AG04450 (cell line): Measurements from ENCODE around the gene ATP5MC3. TPM values are rescaled to one million over a fixed set of nuclear protein-coding genes. Genes with fewer than 3 reads are reported as not detected.

Source experiments
- CTCF ChIA-PET: fragments of 300-600, 350-600 bp; formaldehyde crosslinking; extraction: SDS; loops from one replicate; lab custom pipeline; 2022; ENCODE audit warnings: antibody characterized with exemption, inconsistent platforms; lab: Charles Lee
- POLR2A ChIA-PET: fragments of 350-600 bp; formaldehyde crosslinking; extraction: SDS; loops from one replicate; lab custom pipeline; 2021; ENCODE audit warnings: antibody characterized with exemption, inconsistent platforms; lab: Yijun Ruan, JAX
- DNase-seq: peaks from one replicate; pipeline ENCODE4 v3.0.0-alpha.2; 2011; ENCODE audit warnings: low read depth, low spot score
- H3K27ac ChIP-seq: one replicate; pipeline ENCODE4 v1.5.1; 2012; ENCODE audit warnings: low read depth, low read length, control low read depth
- H3K27me3 ChIP-seq: one replicate; pipeline ENCODE4 v1.6.0; 2012; ENCODE audit warnings: low read length; ENCODE audit not compliant: control insufficient read depth, insufficient read depth
- H3K4me3 ChIP-seq: 2 replicates; pipeline ENCODE4 v1.5.1; 2011; ENCODE audit warnings: mild to moderate bottlenecking, low read depth, low read length, control low read depth
- H3K9me3 ChIP-seq: 2 replicates; pipeline ENCODE4 v1.5.1; 2012; ENCODE audit warnings: low read length; ENCODE audit not compliant: control insufficient read depth, insufficient read depth
- CTCF ChIP-seq: IDR thresholded peaks from 2 replicates; pipeline ENCODE4 v1.5.1; 2011; ENCODE audit warnings: low read depth, low read length, control low read depth, inconsistent platforms
- polyA plus RNA-seq: library from polyadenylated mRNA; depleted of rRNA; stranded (reverse); fragments of >200 nt; gene quantifications from 2 replicates; pipeline ENCODE4 v1.2.3, GENCODE V29; 2011

ATP5MC3 gene
- polyA plus RNA-seq, 1 experiment: 519 TPM

- Histone ChIP-seq H3K9me3 (no peaks in the 10 kb centered on the region), H3K27me3 (no peaks in the 10 kb centered on the region), H3K27ac (no peak overlapping the region), H3K4me3 (no peak overlapping the region)
- ChIA-PET POLR2A (no interaction called here), CTCF (no interaction called here)
- TF ChIP-seq CTCF: no peak
- no peak for DNase-seq
Observed at GRCh38 chr2:175175320-175175719, 6.2 kb downstream of the ATP5MC3 start.

GRCh38 chr2:175170659-175171304 lies 10.7 kb downstream of the ATP5MC3 start:
- CTCF ChIA-PET: interaction anchor here (0.6 kb wide), 1 partner anchor 13 kb away, joined by 3 read pairs; no protein-coding TSS in a partner anchor
- Histone ChIP-seq H3K4me3 (no peak overlapping the region), H3K9me3 (peaks cover under 1% of the 10 kb centered on the region; the same call in 1 of the 2 replicates), H3K27ac (no peak overlapping the region), H3K27me3 (no peaks in the 10 kb centered on the region)
- no peak for DNase-seq
- TF ChIP-seq CTCF: no peak
- POLR2A ChIA-PET: no interaction called here

- TF ChIP-seq CTCF: no peak
- Histone ChIP-seq H3K4me3 (peak overlapping the region; percentile 89; the same call in 1 of the 2 replicates), H3K27me3 (no peaks in the 10 kb centered on the region), H3K27ac (no peak overlapping the region), H3K9me3 (peaks cover 3% of the 10 kb centered on the region; the same call in 1 of the 2 replicates)
- no peak for DNase-seq
- ChIA-PET POLR2A (interaction anchor here (0.9 kb wide), 1 partner anchor 72 kb away, joined by 4 read pairs; no protein-coding TSS in a partner anchor), CTCF (interaction anchor here (1.2 kb wide), 2 partner anchors 8 to 83 kb away, joined by 3 to 5 read pairs; no protein-coding TSS in a partner anchor)
Observed at GRCh38 chr2:175169191-175169590, 12.3 kb downstream of the ATP5MC3 start.

GRCh38 chr2:175168564-175168945 lies 13.0 kb downstream of the ATP5MC3 start:
- Histone ChIP-seq H3K27me3 (no peaks in the 10 kb centered on the region), H3K4me3 (peak overlapping the region; percentile 89), H3K9me3 (peaks cover 3% of the 10 kb centered on the region; the same call in 1 of the 2 replicates), H3K27ac (peak overlapping the region; percentile 63)
- ChIA-PET POLR2A (interaction anchor here (0.6 to 1.0 kb wide), 5 partner anchors 13 to 389 kb away, joined by 3 to 6 read pairs (median 4); partner anchors contain the start of genes ATP5MC3 and CHN1), CTCF (interaction anchor here (0.9 to 1.2 kb wide), 3 partner anchors 9 to 419 kb away, joined by 3 to 5 read pairs (median 3); no protein-coding TSS in a partner anchor)
- no peak for TF ChIP-seq CTCF
- DNase-seq: no peak
